ENCODE results near the gene TPD52L1.
"Not testable (repeated sequence)": the region's sequence is repeated elsewhere in the genome, so short reads cannot be mapped to it uniquely, and the experiment has no call there.

Gene TPD52L1

DNA sequence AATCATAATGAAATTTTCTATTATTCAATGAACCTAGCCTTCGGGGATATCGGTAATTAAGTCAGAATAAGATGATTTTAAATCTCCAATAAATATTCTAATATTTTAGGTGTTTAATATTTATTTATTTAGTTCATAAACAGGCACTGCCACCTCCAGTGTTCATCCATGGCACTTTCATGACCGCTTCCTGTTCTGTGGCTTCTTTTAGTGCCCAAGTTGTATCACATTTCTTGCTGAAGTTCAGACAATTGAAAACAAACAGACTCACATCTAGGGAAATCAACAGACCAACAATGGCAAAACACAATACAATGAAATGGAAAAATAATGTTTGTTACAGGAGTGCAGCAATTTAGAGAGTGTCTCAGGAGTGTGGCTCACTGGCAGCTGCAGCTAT, 122.2 kb downstream of the TPD52L1 start:
- DNase-seq, result no peak

DNA sequence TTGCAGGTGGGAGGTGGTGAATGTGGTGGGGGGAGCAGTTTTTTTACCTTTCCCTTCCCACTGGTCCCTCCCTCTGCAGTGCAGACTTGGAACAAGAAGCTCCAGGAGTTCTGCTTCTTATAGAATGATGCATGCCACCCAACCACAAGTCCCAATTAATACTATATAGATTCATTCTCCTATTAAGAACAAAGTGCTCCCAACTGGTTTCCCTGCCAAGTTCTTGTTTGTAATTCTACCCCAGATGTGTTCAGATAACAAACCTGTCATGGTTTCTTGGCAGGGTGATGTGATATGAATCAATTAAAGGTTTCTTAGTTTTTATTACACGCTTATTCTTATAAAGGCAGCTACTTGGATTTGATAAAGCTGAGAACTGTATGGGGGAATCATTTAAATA, 124.3 kb downstream of the TPD52L1 start:
- DNase-seq, result no peak

DNA sequence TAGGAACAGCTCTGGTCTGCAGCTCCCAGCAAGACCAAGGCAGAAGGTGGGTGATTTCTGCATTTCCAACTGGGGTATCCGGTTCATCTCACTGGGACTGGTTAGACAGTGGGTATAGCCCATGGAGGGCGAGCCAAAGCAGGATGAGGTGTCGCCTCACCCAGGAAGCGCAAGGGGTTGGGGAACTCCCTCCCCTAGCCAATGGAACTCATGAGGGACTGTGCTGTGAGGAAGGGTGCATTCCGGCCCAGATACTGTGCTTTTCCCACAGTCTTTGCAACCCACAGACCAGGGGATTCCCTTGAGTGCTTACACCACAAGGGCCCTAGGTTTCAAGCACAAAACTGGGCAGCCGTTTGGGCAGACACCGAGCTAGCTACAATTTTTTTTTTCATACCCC, 126.4 kb downstream of the TPD52L1 start:
- DNase-seq, result no peak

DNA sequence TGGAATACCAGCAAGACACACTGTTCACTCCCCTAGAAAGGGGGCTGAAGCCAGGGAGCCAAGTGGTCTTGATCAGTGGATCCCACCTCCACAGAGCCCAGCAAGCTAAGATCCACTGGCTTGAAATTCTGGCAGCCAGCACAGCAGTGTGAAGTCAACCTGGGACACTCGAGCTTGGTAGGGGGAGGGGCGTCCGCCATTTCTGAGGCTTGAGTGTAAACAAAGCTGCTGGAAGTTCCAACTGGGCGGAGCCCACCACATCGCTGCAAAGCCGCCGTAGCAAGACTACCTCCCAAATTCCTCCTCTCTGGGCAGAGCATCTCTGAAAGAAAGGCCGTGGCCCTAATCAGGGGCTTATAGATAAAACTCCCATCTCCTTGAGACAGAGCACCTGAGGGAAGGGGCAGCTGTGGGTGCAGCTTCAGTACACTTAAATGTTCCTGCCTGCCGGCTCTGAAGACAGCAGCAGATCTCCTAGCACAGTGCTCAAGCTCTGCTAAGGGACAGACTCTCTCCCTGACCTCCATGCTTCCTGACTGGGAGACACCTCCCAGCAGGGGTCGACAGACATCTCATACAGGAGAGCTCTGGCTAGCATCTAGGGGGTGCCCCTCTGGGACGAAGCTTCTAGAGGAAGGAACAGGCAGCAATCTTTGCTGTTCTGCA, 126.9 kb downstream of the TPD52L1 start:
- DNase-seq, result not testable (repeated sequence)

DNA sequence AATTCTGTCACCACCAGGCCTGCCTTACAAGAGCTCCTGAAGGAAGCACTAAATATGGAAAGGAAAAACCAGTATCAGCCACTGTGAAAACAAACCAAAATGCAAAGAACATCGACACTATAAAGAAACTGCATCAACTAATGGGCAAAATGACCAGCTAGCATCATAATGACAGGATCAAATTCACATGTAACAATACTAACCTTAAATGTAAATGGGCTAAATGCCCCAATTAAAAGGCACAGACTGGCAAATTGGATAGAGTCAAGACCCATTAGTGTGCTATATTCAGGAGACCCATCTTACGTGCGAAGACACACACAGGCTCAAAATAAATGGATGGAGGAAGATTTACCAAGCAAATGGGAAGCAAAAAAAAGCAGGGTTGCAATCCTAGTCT, 128.9 kb downstream of the TPD52L1 start:
- not testable (repeated sequence) for DNase-seq

DNA sequence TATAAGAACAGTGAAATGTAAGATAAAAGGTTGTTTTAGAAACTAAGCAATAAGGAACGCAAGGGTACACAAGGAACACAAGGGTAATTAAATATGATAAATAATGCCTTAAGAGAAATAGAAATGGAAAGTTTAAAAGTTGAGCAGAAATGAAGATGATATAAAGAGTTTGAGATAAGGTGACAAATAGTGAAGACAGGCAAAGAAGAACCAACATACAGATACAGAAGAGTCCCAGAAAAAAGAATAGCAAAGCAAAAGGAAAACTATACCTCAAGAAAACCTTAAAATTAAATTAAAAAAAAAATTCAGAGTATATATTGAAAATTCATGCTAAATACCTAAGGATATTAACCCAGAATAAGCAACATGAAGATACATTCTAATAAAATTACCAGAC, 131.8 kb downstream of the TPD52L1 start:
- DNase-seq, result no peak

DNA sequence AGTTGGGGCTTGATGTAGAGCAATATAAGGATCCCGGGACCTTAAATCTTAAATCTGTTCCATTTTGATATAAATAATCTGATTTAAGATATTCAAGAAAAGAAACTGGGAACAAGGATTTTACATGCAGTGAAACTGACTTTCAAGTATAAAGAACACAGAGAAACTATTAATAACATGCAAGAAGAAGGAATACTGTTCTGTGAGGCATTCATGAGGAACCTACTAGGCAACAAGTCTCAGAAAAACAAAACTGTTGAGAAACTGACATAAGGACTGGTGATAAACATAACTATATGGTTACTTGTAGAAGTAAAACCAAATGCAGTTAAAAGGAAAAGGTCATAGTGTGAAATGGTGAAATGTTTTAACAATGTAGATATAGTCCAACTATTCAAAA, 132.4 kb downstream of the TPD52L1 start:
- no peak for DNase-seq

DNA sequence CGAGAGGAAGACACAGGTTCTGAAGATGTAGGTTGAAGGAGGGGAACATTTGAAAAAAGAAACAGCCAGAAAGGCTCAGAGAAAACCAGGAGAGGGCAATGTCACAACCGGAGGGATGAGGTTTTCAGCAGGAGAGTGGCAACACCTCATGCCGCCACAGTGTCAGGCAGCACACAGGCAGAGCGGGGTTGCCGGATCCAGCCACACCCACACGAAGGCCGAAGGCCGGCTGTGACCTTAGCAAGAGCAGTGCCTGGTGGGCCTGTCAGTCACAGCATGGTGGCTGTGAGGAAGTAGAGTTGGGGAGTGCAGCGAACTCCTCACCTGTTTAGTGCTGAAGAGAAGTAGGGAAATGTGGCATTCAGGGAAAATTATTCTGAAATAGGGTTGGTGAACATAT, 134.1 kb downstream of the TPD52L1 start:
- no peak for DNase-seq

DNA sequence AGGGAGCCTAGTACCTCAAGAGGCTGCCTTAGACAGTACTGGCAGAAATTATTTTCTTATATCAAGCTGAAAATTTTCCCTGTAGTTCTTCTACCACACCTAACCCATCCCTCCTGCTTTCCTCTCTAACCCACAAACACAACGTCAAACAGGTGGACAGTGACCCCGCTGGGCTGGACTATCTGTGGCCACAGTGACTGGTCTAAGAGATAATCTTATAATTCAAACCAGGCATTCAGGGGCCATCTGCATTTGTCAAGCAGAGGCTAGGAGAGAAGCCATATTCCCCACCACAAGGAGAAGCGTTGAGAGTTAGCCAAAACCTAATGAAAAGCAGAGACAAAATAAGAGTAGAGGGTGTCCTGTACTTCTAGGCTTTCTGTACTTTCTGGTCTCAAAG, 140.0 kb downstream of the TPD52L1 start:
- no peak for DNase-seq

DNA sequence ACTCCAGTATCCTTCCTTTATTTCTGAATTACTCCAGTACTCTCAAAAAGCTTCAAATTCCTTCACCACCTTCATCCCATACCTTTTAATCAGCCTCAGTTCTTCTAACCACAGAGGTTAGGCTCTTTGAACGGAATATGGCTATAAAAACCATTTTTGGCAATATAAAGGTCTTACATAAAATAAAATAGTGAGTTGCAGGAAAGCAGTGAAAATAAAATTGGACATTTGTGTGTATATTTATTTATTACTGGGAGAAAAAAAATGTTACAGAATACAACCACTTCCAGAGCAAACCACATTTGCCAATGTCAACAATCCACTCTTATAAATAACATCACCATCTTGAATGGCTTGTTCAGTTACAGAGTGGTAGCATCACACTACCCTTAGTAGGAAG, 140.5 kb downstream of the TPD52L1 start:
- DNase-seq, result no peak

DNA sequence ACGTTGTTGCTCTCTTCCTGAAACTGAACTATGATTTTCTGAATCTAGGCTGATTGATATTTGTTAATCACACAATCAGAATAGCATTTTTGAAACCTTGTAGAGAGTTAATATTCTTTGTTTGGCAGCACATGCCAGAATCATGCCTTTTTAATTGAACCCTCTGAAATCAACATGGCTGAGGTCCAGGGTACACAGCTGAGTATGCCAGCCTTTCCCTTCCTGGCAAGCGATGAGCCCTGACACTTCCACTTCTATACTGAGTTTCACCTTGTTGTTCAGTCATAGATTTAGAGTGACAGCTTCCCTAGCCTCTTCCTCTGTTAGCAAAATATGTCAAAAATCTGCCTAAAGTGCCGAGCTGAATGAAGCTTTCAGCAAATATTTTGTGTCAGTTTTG, 141.4 kb downstream of the TPD52L1 start:
- DNase-seq, result no peak

DNA sequence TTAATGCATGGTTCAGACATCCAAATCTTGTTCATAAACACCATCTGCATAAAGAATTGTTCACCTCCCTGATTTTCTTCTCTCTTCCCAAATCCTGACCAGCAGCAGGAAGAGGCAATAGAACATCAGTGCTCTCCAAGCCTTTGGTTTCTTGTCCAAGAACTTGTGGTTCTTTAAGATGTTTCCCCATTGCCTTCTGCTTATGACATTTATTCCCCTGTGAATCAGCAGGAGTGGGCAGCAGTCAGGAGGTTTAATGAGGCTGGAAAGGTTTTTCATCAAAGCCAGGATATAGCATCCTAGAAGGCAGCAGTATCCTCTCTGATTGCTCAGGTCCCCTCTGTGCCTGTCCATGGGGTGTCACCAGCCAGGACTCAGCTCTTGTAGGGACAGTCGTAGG, 142.9 kb downstream of the TPD52L1 start:
- DNase-seq, result no peak

DNA sequence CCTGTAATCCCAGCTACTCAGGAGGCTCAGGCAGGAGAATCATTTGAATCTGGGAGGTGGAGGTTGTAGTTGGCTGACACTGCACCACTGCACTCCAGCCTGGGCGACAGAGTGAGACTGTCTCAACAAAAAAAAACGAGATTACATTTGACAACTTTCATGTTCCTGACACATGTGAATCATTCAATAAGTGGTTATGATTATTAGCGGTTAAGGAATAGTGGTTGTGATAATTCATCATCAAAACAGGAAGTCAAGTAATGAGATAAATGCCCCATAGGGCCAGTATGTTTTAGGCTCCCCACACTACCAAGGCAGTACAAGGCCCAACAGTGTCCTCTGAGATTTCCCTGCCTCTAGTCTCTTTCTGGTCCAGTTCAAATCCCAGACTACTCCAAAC, 145.7 kb downstream of the TPD52L1 start:
- no peak for DNase-seq

DNA sequence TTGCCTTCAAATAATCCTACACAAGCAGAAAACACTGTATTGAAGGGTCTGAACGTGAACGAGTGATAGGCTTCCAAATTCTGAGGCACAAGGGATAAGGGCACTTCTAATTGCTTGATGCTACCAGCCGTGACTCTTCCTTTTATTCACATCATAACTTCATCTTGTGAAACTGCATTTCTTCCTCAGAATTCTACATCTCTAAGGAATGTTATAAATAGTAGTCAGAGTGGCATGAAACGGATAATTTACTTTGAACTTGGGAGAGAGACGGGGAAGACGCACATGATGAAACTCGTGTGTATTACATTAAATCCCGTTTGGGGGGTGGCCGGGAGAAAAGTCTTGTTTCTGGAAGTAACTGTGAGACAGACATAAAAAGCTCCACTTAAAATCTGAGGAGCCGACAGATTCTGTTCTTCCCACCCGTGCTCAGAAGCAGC, 147.4 kb downstream of the TPD52L1 start:
- DNase-seq, result no peak

DNA sequence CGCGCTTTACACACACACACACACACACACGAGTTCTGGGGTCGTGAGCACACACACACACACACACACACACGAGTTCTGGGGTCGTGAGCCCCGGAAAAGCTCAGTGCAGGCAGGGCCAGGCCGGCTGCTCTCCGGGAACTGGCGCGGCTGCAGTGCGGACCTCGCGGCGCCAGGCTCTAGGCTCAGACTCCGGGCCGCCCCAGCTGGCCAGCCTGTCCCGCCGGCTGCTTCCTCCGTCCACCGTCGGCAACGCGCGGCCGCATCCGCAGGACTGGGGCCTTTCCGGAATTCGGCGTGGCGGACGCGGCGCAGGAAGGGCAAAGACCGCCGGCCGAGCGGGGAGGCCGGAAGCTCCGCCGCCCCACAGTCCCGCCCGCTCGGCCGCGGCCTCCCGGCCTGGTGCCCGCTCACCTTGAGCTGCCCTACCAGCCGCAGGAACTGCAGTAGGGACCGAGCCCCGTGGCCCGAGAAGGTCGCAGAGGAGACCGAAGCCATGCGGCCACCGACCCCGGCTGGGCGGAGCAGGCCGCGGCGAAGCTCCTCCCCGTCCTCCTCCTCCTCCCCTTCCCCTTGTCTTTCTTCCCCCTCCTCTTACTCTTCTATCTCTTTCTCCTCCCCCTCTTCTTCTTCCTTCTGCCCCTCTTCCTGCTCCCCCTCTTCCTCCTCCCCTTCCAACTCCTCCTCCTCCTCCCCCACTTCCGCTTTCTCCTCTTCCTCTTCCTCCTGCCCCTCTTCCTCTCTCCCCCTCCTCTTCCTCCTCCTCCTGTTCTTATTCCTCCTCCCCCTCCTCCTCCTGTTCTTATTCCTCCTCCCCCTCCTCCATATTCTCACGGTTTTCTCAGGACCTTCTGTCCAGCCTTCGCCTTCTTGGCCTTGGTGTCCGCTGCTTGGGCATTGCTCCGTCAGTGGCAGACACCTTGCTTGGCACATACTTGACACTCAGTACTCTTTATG, 148.1 kb downstream of the TPD52L1 start, which contains the start of gene HDDC2:
HDDC2 (minus strand) TSS at position 533 of the 957 bp plus-strand sequence; CDS start at position 498, 35 bp downstream.
- DNase-seq, result no peak

DNA sequence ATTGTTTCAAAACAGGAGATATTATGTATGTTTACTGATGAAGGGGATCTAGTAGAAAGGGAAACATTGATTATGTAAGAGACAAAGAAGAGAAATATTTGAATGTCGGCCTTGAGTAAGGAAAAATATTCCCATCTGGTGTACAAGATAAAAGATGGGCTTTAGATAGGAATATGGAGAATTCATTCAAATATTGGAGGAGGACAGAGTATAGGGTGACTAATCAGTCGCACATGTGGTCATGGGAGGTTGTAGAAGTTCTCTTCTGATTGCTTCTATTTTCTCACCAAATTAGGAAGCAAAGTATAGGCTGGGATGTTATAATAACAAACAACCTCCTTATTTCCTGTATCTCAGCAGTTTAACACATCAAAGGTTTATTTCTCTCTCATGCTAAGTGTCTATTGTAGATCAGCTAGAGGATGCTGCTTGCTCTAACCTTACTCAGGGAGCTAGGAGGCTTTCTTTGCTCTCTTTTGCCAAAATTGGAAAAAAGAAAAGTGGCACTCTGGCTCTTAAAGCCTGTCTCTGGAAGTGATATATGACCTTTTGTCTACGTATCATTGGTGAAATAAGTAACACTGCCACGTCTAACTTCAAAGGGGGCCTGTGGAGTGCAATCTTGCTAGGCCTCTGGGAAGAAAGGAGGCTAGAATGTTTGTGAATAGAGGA, 149.4 kb downstream of the TPD52L1 start:
- no peak for DNase-seq

DNA sequence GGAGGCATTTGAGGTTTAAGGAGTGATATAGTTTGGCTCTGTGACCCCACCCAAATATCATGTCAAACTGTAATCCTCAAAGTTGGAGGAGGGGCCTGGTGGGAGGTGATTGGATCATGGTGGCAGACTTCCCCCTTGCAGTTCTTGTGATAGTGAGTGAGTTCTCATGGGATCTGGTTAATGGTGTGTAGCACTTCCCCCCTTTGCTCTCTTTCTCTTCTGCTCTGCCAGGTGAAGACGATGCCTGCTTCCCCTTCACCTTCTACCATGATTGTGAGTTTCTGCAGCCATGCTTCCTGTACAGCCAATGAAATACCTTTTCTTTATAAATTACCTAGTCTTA, 149.9 kb downstream of the TPD52L1 start:
- no peak for DNase-seq

DNA sequence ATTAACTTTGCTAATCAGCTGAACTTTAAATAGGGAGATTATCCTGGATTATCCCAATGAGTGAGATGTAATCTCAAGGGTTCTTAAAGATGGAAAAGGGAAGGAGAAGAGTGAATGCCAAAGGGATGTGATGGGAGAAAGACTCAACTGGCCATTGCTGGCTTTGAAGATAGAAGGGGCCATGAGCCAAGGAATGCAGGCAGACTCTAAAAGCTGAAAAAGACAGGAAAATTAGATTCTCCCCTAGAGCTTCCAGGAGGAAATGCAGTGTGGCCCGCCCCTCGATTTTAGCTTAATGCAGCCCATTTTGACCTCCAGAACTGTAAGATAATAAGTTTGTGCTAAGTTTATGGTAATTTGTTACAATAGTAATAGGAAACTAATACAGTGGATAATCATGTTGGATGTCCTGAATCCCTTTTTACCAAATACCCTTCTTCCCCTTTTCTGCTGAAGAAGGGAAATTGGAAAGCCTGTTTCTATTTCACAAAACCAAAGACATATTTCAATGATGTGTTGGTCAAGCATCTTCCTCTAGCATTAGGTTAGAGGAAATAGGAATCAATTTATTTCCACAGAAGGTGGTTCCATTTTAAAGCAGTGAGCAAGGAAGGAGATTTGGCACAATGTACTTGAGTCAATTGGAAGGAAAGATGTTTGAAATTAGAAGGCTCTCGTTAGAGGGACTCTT, 151.5 kb downstream of the TPD52L1 start:
- no peak for DNase-seq

DNA sequence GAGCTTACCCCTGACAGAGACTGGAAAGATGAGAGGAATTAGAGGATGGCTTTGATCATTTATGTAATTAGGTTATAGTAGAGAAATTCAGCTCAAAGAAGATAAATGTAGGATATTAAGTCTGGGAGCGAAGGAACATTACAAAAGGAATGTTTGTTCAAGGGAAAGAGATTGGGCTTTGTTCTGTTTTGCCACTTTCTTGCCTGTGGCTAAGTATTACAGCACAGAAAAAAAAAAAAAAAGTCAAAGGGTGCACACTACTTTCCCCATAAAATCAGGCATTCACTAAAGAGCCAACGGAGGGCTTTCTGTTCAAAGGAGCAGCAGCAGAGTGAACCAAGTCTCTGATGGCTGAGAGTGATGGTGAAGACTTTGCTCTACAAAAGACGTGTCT, 153.2 kb downstream of the TPD52L1 start:
- DNase-seq, result no peak

DNA sequence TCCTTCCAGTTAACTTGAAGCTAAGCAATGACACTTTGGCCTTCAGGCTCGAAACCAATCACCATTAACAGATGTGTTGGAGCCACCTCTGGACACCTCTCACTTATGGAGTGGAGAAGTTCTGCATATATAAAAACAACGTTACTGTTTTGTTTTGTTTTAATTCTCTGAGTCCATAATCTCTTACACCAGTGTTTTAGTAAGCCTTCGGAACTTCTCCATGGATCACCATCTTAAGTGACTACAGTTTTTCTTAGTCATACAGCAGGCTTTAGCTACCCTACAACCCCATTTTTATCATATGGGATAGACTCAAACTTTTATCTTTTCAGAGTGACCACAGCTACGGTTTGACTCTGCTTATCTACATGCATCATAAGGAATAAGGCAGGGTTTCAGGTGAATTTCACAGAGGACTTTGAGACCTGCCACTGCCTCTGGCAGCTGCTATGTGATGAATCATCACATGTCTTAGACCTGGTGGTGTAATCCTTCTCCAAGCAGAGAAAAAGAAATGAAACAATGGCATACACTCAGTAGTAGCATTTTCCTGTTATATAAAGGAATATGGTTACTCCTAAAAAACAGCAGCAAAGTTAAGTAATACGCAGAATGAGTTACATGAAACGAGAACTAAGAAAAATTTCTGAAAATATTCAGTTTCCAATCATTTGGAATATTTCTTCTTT, 153.7 kb downstream of the TPD52L1 start:
- no peak for DNase-seq

DNA sequence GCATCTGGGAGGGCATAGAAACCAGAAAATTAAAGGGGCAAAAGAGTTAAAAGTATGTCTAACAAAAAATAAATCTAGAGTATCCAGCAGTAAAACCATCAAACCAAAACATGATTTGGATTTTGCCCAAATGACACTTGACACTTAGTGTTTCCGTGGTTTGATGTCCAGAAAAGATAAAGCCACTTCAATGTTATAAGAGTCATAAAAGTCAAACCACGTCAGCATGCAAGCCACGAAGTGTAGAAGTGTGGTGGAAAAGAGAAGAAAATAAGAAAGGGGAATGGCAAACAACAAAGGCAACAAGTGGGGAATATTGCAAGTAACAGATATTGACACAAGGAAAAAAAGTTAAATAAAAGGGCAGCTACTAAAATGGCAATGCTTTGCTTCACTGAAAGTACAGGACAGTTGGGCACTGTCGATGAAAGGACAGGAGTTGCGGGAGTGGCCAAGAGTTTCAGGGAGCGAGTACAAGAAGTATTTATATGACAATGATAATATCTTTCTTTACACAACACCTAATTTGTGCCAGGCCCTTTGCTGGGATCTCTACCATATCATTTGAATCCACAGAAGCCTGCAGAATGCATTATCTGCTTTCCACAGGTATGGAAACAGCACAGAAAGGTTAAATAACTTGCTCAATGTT, 154.5 kb downstream of the TPD52L1 start:
- no peak for DNase-seq
